ENCODE measurements around the gene CCDC71L.

The CCDC71L gene

GRCh38 chr7:106657085-106657991 is 3.6 kb downstream of the CCDC71L start:
- no peak overlapping the region for H3K27ac ChIP-seq (ENCODE audit: low read length)

GRCh38 chr7:106655703-106656498 is 5.1 kb downstream of the CCDC71L start:
- H3K4me3 ChIP-seq (ENCODE audit: low read length) = no peak overlapping the region
- no peaks in the 10 kb centered on the region for H3K9me3 ChIP-seq (ENCODE audit: control insufficient read depth, low read depth, low read length)
- H3K27ac ChIP-seq (ENCODE audit: low read length) = no peak overlapping the region
- H3K9ac ChIP-seq (ENCODE audit: low read length) = no peak overlapping the region
- no peaks in the 10 kb centered on the region for H3K36me3 ChIP-seq (ENCODE audit: control insufficient read depth, low read depth, low read length)
- no peaks in the 10 kb centered on the region for H3K27me3 ChIP-seq (ENCODE audit: control insufficient read depth, insufficient read depth, low read length)
- H3K4me1 ChIP-seq (ENCODE audit: control insufficient read depth, low read depth, low read length) = peaks cover 8% of the 10 kb centered on the region

More at GRCh38 chr7:106657085-106657991, 3.6 kb downstream of the CCDC71L start:
- no peak overlapping the region for H3K9ac ChIP-seq (ENCODE audit: low read length)
- no peaks in the 10 kb centered on the region for H3K9me3 ChIP-seq (ENCODE audit: control insufficient read depth, low read depth, low read length)
- no peak overlapping the region for H3K4me3 ChIP-seq (ENCODE audit: low read length)
- peaks cover 12% of the 10 kb centered on the region for H3K4me1 ChIP-seq (ENCODE audit: control insufficient read depth, low read depth, low read length)
- H3K27me3 ChIP-seq (ENCODE audit: control insufficient read depth, insufficient read depth, low read length) = no peaks in the 10 kb centered on the region
- H3K36me3 ChIP-seq (ENCODE audit: control insufficient read depth, low read depth, low read length) = no peaks in the 10 kb centered on the region

GRCh38 chr7:106653488-106653887 is 7.5 kb downstream of the CCDC71L start:
- Histone ChIP-seq H3K4me1 (ENCODE audit: control insufficient read depth, low read depth, low read length) (no peaks in the 10 kb centered on the region), H3K36me3 (ENCODE audit: control insufficient read depth, low read depth, low read length) (no peaks in the 10 kb centered on the region), H3K27ac (ENCODE audit: low read length) (no peak overlapping the region), H3K9ac (ENCODE audit: low read length) (no peak overlapping the region), H3K9me3 (ENCODE audit: control insufficient read depth, low read depth, low read length) (no peaks in the 10 kb centered on the region), H3K4me3 (ENCODE audit: low read length) (no peak overlapping the region), H3K27me3 (ENCODE audit: control insufficient read depth, insufficient read depth, low read length) (no peaks in the 10 kb centered on the region)

- no peaks in the 10 kb centered on the region for H3K4me1 ChIP-seq (ENCODE audit: control insufficient read depth, low read depth, low read length)
- H3K27me3 ChIP-seq (ENCODE audit: control insufficient read depth, insufficient read depth, low read length) = no peaks in the 10 kb centered on the region
- no peak overlapping the region for H3K27ac ChIP-seq (ENCODE audit: low read length)
- no peaks in the 10 kb centered on the region for H3K36me3 ChIP-seq (ENCODE audit: control insufficient read depth, low read depth, low read length)
- H3K4me3 ChIP-seq (ENCODE audit: low read length) = no peak overlapping the region
- H3K9me3 ChIP-seq (ENCODE audit: control insufficient read depth, low read depth, low read length) = no peaks in the 10 kb centered on the region
- H3K9ac ChIP-seq (ENCODE audit: low read length) = no peak overlapping the region
Measured at GRCh38 chr7:106652909-106653308, 8.0 kb downstream of the CCDC71L start.

GRCh38 chr7:106652092-106652491 is 8.9 kb downstream of the CCDC71L start:
- Histone ChIP-seq H3K4me3 (ENCODE audit: low read length) (no peak overlapping the region), H3K4me1 (ENCODE audit: control insufficient read depth, low read depth, low read length) (no peaks in the 10 kb centered on the region), H3K27me3 (ENCODE audit: control insufficient read depth, insufficient read depth, low read length) (no peaks in the 10 kb centered on the region), H3K36me3 (ENCODE audit: control insufficient read depth, low read depth, low read length) (no peaks in the 10 kb centered on the region), H3K9ac (ENCODE audit: low read length) (no peak overlapping the region), H3K27ac (ENCODE audit: low read length) (no peak overlapping the region), H3K9me3 (ENCODE audit: control insufficient read depth, low read depth, low read length) (no peaks in the 10 kb centered on the region)

- Histone ChIP-seq H3K4me3 (ENCODE audit: low read length) (no peak overlapping the region), H3K4me1 (ENCODE audit: control insufficient read depth, low read depth, low read length) (no peaks in the 10 kb centered on the region), H3K27ac (ENCODE audit: low read length) (no peak overlapping the region), H3K36me3 (ENCODE audit: control insufficient read depth, low read depth, low read length) (no peaks in the 10 kb centered on the region), H3K9ac (ENCODE audit: low read length) (no peak overlapping the region), H3K27me3 (ENCODE audit: control insufficient read depth, insufficient read depth, low read length) (no peaks in the 10 kb centered on the region), H3K9me3 (ENCODE audit: control insufficient read depth, low read depth, low read length) (no peaks in the 10 kb centered on the region)
Measured at GRCh38 chr7:106646256-106646655, 14.7 kb downstream of the CCDC71L start.

- Histone ChIP-seq H3K4me1 (ENCODE audit: control insufficient read depth, low read depth, low read length) (no peaks in the 10 kb centered on the region), H3K9me3 (ENCODE audit: control insufficient read depth, low read depth, low read length) (no peaks in the 10 kb centered on the region), H3K27ac (ENCODE audit: low read length) (no peak overlapping the region), H3K27me3 (ENCODE audit: control insufficient read depth, insufficient read depth, low read length) (no peaks in the 10 kb centered on the region), H3K4me3 (ENCODE audit: low read length) (no peak overlapping the region), H3K36me3 (ENCODE audit: control insufficient read depth, low read depth, low read length) (no peaks in the 10 kb centered on the region), H3K9ac (ENCODE audit: low read length) (no peak overlapping the region)
Measured at GRCh38 chr7:106644999-106645398, 16.0 kb downstream of the CCDC71L start.

GRCh38 chr7:106643216-106644000 is 17.6 kb downstream of the CCDC71L start:
- no peak overlapping the region for H3K27ac ChIP-seq (ENCODE audit: low read length)
- no peaks in the 10 kb centered on the region for H3K36me3 ChIP-seq (ENCODE audit: control insufficient read depth, low read depth, low read length)
- no peaks in the 10 kb centered on the region for H3K4me1 ChIP-seq (ENCODE audit: control insufficient read depth, low read depth, low read length)

GRCh38 chr7:106641416-106641815 is 19.5 kb downstream of the CCDC71L start:
- H3K9me3 ChIP-seq (ENCODE audit: control insufficient read depth, low read depth, low read length) = no peaks in the 10 kb centered on the region
- H3K27ac ChIP-seq (ENCODE audit: low read length) = no peak overlapping the region
- H3K9ac ChIP-seq (ENCODE audit: low read length) = no peak overlapping the region
- H3K36me3 ChIP-seq (ENCODE audit: control insufficient read depth, low read depth, low read length) = no peaks in the 10 kb centered on the region
- no peak overlapping the region for H3K4me3 ChIP-seq (ENCODE audit: low read length)
- H3K4me1 ChIP-seq (ENCODE audit: control insufficient read depth, low read depth, low read length) = no peaks in the 10 kb centered on the region
- no peaks in the 10 kb centered on the region for H3K27me3 ChIP-seq (ENCODE audit: control insufficient read depth, insufficient read depth, low read length)

More at GRCh38 chr7:106643216-106644000, 17.6 kb downstream of the CCDC71L start:
- H3K27me3 ChIP-seq (ENCODE audit: control insufficient read depth, insufficient read depth, low read length) = no peaks in the 10 kb centered on the region
- H3K4me3 ChIP-seq (ENCODE audit: low read length) = no peak overlapping the region
- no peak overlapping the region for H3K9ac ChIP-seq (ENCODE audit: low read length)
- no peaks in the 10 kb centered on the region for H3K9me3 ChIP-seq (ENCODE audit: control insufficient read depth, low read depth, low read length)

- H3K4me1 ChIP-seq (ENCODE audit: control insufficient read depth, low read depth, low read length) = no peaks in the 10 kb centered on the region
- H3K27ac ChIP-seq (ENCODE audit: low read length) = no peak overlapping the region
- H3K4me3 ChIP-seq (ENCODE audit: low read length) = no peak overlapping the region
- no peak overlapping the region for H3K9ac ChIP-seq (ENCODE audit: low read length)
- H3K9me3 ChIP-seq (ENCODE audit: control insufficient read depth, low read depth, low read length) = no peaks in the 10 kb centered on the region
- H3K27me3 ChIP-seq (ENCODE audit: control insufficient read depth, insufficient read depth, low read length) = no peaks in the 10 kb centered on the region
- H3K36me3 ChIP-seq (ENCODE audit: control insufficient read depth, low read depth, low read length) = no peaks in the 10 kb centered on the region
Measured at GRCh38 chr7:106640368-106641141, 20.4 kb downstream of the CCDC71L start.
